Measurements from ENCODE around the gene NDST4. TPM values are rescaled to one million over a fixed set of nuclear protein-coding genes. Genes with fewer than 3 reads are reported as not detected.

The NDST4 gene
- total and polyA plus RNA-seq, 4 donors, result not detected

DNA sequence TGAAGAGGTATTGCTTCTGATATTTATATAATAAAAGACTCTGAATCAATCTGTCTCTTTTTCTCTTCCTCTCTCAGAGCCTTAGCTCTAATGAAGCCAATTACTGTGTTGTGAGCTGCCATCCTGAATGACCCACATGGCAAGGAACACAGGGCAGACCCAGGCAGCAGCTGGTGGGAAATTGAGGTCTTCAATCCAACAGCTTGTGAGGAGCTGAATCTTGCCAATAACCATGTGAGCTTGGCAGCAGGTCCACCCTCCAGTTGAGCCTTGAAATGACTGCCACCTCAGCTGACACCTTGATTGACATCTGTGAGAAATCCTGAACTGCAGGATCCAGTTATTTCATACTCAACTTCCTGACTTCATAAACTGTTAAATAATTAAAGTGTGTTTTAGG is 149.4 kb downstream of the NDST4 start:
- DNase-seq (ENCODE audit: low spot score), result no peak
- no peaks in the 10 kb centered on the region for H3K9me3 ChIP-seq (ENCODE audit: control insufficient read depth in 4 of 4, low read length in 3 of 4)
- no peak for TF ChIP-seq FOXA2 (IDR thresholded peaks at IDR 0.05)
- no peak overlapping the region for H3K9ac ChIP-seq (ENCODE audit: low read depth in 1 of 2, low read length in 2 of 2)
- no peaks in the 10 kb centered on the region for H3K4me1 ChIP-seq (ENCODE audit: control insufficient read depth in 4 of 4, insufficient read depth in 4 of 4, low read length in 3 of 4)
- no peak overlapping the region for H3K4me3 ChIP-seq (ENCODE audit: low read depth in 1 of 3, low read length in 3 of 3)
- H3K36me3 ChIP-seq (ENCODE audit: control insufficient read depth in 4 of 4, insufficient read depth in 3 of 4, low read depth in 1 of 4, low read length in 3 of 4), result no peaks in the 10 kb centered on the region
- H3K27me3 ChIP-seq (ENCODE audit: control insufficient read depth in 4 of 4, insufficient read depth in 4 of 4, low read length in 3 of 4), result no peaks in the 10 kb centered on the region
- H3K27ac ChIP-seq (ENCODE audit: low read depth in 1 of 2, low read length in 2 of 2), result no peak overlapping the region

DNA sequence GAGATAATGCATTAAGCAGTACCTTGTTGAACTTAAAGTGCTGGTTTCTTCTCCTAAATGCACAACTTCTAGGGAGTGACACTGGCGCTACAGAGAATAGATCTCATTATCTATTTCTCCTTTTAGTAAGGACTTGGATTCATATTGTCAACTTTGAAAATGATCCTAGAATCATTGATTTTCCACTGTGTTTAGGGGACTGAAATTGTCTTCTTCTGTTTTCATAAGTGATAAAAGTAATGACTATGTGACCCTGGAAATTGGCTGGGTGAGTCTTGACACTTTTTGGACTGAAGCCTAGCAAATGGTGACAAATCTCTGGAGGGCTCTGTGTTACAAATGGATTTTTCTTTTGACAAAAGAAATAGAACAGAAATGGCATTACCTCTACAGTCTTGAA is 167.8 kb downstream of the NDST4 start:
- TF ChIP-seq YY1 (IDR thresholded peaks at IDR 0.05) (no peak), JUND (IDR thresholded peaks at IDR 0.05) (no peak), RAD21 (IDR thresholded peaks at IDR 0.05) (no peak), FOXA2 (IDR thresholded peaks at IDR 0.05) (no peak)
- TF ChIP-seq, protein P1, sequence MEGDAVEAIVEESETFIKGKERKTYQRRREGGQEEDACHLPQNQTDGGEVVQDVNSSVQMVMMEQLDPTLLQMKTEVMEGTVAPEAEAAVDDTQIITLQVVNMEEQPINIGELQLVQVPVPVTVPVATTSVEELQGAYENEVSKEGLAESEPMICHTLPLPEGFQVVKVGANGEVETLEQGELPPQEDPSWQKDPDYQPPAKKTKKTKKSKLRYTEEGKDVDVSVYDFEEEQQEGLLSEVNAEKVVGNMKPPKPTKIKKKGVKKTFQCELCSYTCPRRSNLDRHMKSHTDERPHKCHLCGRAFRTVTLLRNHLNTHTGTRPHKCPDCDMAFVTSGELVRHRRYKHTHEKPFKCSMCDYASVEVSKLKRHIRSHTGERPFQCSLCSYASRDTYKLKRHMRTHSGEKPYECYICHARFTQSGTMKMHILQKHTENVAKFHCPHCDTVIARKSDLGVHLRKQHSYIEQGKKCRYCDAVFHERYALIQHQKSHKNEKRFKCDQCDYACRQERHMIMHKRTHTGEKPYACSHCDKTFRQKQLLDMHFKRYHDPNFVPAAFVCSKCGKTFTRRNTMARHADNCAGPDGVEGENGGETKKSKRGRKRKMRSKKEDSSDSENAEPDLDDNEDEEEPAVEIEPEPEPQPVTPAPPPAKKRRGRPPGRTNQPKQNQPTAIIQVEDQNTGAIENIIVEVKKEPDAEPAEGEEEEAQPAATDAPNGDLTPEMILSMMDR (IDR thresholded peaks at IDR 0.05; ENCODE audit: low read depth, low read length, missing input control), result no peak
- 86% methylated on average over 1 of the region's 1 CpG for WGBS

DNA sequence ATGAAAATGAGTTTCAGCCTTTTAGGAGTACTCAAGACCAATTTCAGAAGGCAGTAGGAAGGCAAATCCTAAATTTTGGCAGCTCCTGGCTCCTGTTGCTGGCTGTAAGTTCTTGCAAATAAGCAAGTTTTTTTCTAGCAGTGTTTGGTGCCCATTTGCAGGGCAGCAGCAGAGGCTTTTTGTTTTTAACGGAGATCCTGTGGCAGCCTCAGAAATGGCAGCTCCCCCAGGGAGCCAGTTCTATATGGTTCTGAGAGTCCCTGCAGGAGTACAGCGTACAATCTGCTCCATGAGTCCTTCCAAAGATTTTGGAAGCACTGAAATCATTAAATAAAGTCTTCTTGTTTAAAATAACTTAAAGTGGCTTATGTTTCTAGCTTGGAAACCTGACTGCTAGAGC is 171.9 kb downstream of the NDST4 start:
- Histone ChIP-seq H3K27me3 (ENCODE audit: control insufficient read depth in 4 of 4, insufficient read depth in 4 of 4, low read length in 3 of 4) (no peaks in the 10 kb centered on the region), H3K9me3 (ENCODE audit: control insufficient read depth in 4 of 4, low read length in 3 of 4) (peaks cover 0 to 3% (median 1%) of the 10 kb centered on the region in 4 donors), H3K9ac (ENCODE audit: low read depth in 1 of 2, low read length in 2 of 2) (no peak overlapping the region), H3K27ac (ENCODE audit: low read depth in 1 of 2, low read length in 2 of 2) (no peak overlapping the region), H3K4me1 (ENCODE audit: control insufficient read depth in 4 of 4, insufficient read depth in 4 of 4, low read length in 3 of 4) (no peaks in the 10 kb centered on the region), H3K4me3 (ENCODE audit: low read depth in 1 of 3, low read length in 3 of 3) (no peak overlapping the region), H3K36me3 (ENCODE audit: control insufficient read depth in 4 of 4, insufficient read depth in 3 of 4, low read depth in 1 of 4, low read length in 3 of 4) (no peaks in the 10 kb centered on the region)
- no peak for TF ChIP-seq FOXA1 (IDR thresholded peaks at IDR 0.05)
- TF ChIP-seq, protein P2, sequence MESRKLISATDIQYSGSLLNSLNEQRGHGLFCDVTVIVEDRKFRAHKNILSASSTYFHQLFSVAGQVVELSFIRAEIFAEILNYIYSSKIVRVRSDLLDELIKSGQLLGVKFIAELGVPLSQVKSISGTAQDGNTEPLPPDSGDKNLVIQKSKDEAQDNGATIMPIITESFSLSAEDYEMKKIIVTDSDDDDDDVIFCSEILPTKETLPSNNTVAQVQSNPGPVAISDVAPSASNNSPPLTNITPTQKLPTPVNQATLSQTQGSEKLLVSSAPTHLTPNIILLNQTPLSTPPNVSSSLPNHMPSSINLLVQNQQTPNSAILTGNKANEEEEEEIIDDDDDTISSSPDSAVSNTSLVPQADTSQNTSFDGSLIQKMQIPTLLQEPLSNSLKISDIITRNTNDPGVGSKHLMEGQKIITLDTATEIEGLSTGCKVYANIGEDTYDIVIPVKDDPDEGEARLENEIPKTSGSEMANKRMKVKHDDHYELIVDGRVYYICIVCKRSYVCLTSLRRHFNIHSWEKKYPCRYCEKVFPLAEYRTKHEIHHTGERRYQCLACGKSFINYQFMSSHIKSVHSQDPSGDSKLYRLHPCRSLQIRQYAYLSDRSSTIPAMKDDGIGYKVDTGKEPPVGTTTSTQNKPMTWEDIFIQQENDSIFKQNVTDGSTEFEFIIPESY (IDR thresholded peaks at IDR 0.05), result no peak
- no peak for TF ChIP-seq RXRA (IDR thresholded peaks at IDR 0.05)
- TF ChIP-seq, protein P3, sequence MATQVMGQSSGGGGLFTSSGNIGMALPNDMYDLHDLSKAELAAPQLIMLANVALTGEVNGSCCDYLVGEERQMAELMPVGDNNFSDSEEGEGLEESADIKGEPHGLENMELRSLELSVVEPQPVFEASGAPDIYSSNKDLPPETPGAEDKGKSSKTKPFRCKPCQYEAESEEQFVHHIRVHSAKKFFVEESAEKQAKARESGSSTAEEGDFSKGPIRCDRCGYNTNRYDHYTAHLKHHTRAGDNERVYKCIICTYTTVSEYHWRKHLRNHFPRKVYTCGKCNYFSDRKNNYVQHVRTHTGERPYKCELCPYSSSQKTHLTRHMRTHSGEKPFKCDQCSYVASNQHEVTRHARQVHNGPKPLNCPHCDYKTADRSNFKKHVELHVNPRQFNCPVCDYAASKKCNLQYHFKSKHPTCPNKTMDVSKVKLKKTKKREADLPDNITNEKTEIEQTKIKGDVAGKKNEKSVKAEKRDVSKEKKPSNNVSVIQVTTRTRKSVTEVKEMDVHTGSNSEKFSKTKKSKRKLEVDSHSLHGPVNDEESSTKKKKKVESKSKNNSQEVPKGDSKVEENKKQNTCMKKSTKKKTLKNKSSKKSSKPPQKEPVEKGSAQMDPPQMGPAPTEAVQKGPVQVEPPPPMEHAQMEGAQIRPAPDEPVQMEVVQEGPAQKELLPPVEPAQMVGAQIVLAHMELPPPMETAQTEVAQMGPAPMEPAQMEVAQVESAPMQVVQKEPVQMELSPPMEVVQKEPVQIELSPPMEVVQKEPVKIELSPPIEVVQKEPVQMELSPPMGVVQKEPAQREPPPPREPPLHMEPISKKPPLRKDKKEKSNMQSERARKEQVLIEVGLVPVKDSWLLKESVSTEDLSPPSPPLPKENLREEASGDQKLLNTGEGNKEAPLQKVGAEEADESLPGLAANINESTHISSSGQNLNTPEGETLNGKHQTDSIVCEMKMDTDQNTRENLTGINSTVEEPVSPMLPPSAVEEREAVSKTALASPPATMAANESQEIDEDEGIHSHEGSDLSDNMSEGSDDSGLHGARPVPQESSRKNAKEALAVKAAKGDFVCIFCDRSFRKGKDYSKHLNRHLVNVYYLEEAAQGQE (IDR thresholded peaks at IDR 0.05), result no peak
- TF ChIP-seq NR2F2 (IDR thresholded peaks at IDR 0.05), result no peak
- TF ChIP-seq, protein P4, sequence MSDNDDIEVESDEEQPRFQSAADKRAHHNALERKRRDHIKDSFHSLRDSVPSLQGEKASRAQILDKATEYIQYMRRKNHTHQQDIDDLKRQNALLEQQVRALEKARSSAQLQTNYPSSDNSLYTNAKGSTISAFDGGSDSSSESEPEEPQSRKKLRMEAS (IDR thresholded peaks at IDR 0.05), result no peak
- no peak for TF ChIP-seq RAD21 (IDR thresholded peaks at IDR 0.05)
- no peak for TF ChIP-seq GABPA (IDR thresholded peaks at IDR 0.05 in 1 of 2, conservative IDR thresholded peaks at IDR 0.05 in 1 of 2)
- TF ChIP-seq YY1 (IDR thresholded peaks at IDR 0.05), result no peak
- no peak for TF ChIP-seq FOXA2 (IDR thresholded peaks at IDR 0.05)
- TF ChIP-seq, protein P5, sequence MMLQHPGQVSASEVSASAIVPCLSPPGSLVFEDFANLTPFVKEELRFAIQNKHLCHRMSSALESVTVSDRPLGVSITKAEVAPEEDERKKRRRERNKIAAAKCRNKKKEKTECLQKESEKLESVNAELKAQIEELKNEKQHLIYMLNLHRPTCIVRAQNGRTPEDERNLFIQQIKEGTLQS (IDR thresholded peaks at IDR 0.05), result no peak
- no peak for TF ChIP-seq JUND (IDR thresholded peaks at IDR 0.05)
- TF ChIP-seq EGR1 (IDR thresholded peaks at IDR 0.05; ENCODE audit: low read depth in 2 of 2), result no peak
- no peak for TF ChIP-seq SP1 (IDR thresholded peaks at IDR 0.05)
- no peak for TF ChIP-seq TAF1 (conservative IDR thresholded peaks at IDR 0.05)
- 53% methylated on average over 2 of the region's 2 CpGs for WGBS
- DNase-seq (ENCODE audit: low spot score), result no peak

More for the DNA sequence above, 167.8 kb downstream of the NDST4 start:
- DNase-seq (ENCODE audit: low spot score), result no peak
- Histone ChIP-seq H3K9ac (ENCODE audit: low read depth in 1 of 2, low read length in 2 of 2) (no peak overlapping the region), H3K4me1 (ENCODE audit: control insufficient read depth in 4 of 4, insufficient read depth in 4 of 4, low read length in 3 of 4) (no peaks in the 10 kb centered on the region), H3K27me3 (ENCODE audit: control insufficient read depth in 4 of 4, insufficient read depth in 4 of 4, low read length in 3 of 4) (no peaks in the 10 kb centered on the region), H3K36me3 (ENCODE audit: control insufficient read depth in 4 of 4, insufficient read depth in 3 of 4, low read depth in 1 of 4, low read length in 3 of 4) (no peaks in the 10 kb centered on the region), H3K27ac (ENCODE audit: low read depth in 1 of 2, low read length in 2 of 2) (no peak overlapping the region), H3K9me3 (ENCODE audit: control insufficient read depth in 4 of 4, low read length in 3 of 4) (peaks cover 0 to 3% (median 1%) of the 10 kb centered on the region in 4 donors), H3K4me3 (ENCODE audit: low read depth in 1 of 3, low read length in 3 of 3) (no peak overlapping the region)

Measured in liver (tissue), 9 donors.